NCI-H748 (cell line): ENCODE results near the gene CLASP1.
"Not testable (repeated sequence)": the region's sequence is repeated elsewhere in the genome, so short reads cannot be mapped to it uniquely, and the experiment has no call there.

Experiments used
- DNase-seq: peaks from one replicate; lab custom pipeline; 2025; ENCODE audit not compliant: unreplicated experiment; lab: John Stamatoyannopoulos, UW

CLASP1 gene

GRCh38 chr2:121583555-121583954 lies 65.7 kb downstream of the CLASP1 start:
- DNase-seq = no peak

GRCh38 chr2:121582272-121582671 lies 67.0 kb downstream of the CLASP1 start:
- DNase-seq = no peak

GRCh38 chr2:121579309-121579708 lies 70.0 kb downstream of the CLASP1 start:
- DNase-seq = no peak

- no peak for DNase-seq
Observed at GRCh38 chr2:121577381-121577780, 71.9 kb downstream of the CLASP1 start.

- no peak for DNase-seq
Observed at GRCh38 chr2:121576263-121576662, 73.0 kb downstream of the CLASP1 start.

- DNase-seq = no peak
Observed at GRCh38 chr2:121575800-121576199, 73.5 kb downstream of the CLASP1 start.

- DNase-seq = no peak
Observed at GRCh38 chr2:121570667-121571055, 78.6 kb downstream of the CLASP1 start.

GRCh38 chr2:121570036-121570666 lies 79.1 kb downstream of the CLASP1 start:
- no peak for DNase-seq

GRCh38 chr2:121567957-121568409 lies 81.3 kb downstream of the CLASP1 start:
- no peak for DNase-seq

- no peak for DNase-seq
Observed at GRCh38 chr2:121567452-121567851, 81.8 kb downstream of the CLASP1 start.

GRCh38 chr2:121565389-121566250 lies 83.6 kb downstream of the CLASP1 start:
- DNase-seq = no peak

- DNase-seq = no peak
Observed at GRCh38 chr2:121564905-121565304, 84.4 kb downstream of the CLASP1 start.

GRCh38 chr2:121563754-121564153 lies 85.5 kb downstream of the CLASP1 start:
- DNase-seq = not testable (repeated sequence)

GRCh38 chr2:121562269-121563176 lies 86.7 kb downstream of the CLASP1 start:
- DNase-seq = no peak

- DNase-seq = no peak
Observed at GRCh38 chr2:121561617-121562268, 87.5 kb downstream of the CLASP1 start.

GRCh38 chr2:121558329-121558728 lies 90.9 kb downstream of the CLASP1 start:
- no peak for DNase-seq

GRCh38 chr2:121555008-121555407 lies 94.3 kb downstream of the CLASP1 start:
- no peak for DNase-seq

- not testable (repeated sequence) for DNase-seq
Observed at GRCh38 chr2:121552477-121553180, 96.6 kb downstream of the CLASP1 start.

GRCh38 chr2:121550669-121551068 lies 98.6 kb downstream of the CLASP1 start:
- DNase-seq = no peak

- no peak for DNase-seq
Observed at GRCh38 chr2:121547646-121548045, 101.6 kb downstream of the CLASP1 start.
